Measurements from ENCODE around the gene GPRIN2.
A peak's percentile ranks its signal among the peaks of the same experiment; 100 is the strongest.

GPRIN2 gene

DNA sequence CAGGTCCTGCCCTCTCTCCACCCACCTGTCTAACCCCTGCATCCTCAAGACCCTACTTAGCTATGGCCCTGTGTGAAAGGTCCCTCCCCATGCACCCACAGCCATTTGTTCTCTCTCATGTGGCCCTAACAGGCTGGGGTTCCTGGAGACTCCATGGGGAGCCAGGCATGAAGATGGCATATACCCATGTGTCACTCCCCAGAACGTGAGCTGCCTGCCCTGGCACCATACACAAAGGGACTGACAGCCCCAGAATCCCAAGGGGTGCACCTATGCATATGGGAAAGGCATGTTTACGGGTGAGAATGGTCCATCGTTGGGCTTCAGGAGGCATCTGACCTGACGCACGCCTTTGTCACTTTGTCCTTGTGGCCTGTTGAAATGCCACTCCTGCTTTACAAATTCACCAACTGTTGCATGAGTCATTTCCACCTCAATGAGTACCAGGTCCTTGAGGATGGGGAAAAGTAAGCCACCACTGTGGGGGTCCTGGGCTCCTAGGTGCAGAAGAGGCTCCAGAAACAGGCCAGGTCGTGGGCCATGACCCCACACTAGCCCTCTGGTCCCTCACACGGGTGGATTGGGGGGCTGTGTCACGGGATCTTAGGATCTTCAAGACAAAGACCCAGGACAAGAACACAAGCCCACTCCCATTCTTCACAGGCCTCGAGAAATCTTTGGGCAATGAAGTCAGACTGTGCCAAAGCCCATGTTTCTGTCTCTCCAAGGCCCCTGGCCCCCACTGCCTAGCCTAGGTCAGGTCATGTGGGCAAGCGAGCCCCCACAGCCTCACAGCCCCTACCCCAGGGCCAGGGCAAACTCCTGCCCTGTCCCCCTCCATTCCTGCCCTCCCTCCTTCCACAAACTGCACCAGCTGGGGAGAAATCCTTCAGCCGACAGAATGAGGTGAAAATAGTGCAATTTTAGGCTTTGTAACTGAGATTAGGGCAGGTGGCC is 8.6 kb downstream of the GPRIN2 start:
- DNase-seq = peak; percentile 19

DNA sequence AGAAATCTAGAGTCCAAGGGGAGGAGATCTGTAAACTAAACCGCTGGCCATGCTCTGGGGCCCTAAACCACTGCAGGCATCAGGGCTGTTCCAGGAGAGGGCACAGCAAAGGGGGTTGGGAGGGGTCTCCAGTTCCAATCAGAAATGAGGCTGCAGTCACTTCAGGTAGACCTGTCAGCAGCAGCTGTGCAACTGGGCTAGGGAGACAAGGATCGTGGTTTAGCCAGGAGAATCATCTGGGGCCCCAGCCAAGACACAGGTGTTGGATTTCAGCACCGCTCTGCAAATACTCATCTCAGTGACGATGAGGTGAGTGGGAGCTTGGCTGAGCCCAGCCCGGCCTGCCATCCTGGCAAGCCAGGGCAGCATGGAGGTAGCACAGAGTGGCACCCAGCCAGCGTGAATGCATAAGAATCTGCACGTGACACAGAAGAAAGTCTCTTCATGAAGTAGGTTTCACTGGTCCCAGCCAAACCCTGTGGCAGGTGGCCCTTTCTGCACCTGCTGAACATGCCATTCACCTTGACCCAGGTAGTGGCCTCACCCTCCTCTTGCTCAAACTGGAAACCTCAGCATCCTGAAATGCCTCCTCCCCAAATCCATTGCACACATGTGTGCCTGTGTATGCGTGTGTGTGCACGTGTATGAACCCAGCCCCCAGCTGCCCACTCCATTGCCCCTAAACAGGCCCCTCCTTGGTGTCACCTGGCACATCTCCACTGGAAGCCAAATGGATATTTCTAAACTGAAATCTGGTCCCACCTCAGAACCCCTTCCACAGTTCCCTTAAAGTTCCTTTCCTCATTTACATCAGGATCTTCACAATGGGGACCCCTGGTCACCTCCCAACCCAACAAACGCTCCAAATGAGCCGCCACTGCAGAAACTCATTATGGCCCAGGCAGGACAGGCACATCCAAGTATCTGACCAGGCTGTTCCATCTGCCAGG is 9.6 kb downstream of the GPRIN2 start:
- peak; percentile 21 for DNase-seq

DNA sequence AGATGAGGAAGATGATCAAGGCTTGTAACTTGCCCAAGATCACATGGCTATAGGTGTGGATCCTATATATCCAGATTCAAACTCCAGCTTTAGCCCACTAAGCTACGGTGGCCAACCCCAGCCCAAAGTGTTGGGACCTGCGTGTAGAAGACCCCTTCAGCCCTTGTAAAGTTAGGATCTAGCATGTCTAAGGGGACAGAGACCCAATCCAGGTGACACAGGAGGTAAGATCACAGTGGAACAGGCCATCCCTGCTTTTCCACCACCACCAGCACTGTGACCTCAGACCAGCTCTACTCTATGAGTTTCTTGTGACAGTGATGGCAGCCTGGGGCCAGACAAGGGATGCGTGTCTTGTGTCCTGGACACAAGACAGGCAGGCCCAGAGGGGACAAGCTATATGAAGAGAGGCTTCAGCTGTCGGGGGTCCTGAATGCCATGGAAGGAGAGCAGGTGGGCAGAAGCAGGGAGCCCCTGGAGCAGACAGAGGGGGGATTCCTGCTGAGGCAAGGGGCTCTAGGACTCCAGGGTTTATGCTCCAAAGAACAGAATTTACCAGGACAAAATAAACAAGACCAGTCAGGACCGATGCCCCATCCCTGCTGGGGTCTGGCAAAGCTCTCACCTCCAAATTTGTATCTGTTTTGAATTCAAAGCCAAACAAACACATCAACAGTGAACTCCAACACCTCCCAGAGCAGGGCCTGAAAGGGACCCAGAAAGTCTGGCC is 10.4 kb downstream of the GPRIN2 start:
- peak; percentile 21 for DNase-seq

GRCh38 chr10:46544989-46545791 is 11.3 kb downstream of the GPRIN2 start:
- peak; percentile 26 for DNase-seq

DNA sequence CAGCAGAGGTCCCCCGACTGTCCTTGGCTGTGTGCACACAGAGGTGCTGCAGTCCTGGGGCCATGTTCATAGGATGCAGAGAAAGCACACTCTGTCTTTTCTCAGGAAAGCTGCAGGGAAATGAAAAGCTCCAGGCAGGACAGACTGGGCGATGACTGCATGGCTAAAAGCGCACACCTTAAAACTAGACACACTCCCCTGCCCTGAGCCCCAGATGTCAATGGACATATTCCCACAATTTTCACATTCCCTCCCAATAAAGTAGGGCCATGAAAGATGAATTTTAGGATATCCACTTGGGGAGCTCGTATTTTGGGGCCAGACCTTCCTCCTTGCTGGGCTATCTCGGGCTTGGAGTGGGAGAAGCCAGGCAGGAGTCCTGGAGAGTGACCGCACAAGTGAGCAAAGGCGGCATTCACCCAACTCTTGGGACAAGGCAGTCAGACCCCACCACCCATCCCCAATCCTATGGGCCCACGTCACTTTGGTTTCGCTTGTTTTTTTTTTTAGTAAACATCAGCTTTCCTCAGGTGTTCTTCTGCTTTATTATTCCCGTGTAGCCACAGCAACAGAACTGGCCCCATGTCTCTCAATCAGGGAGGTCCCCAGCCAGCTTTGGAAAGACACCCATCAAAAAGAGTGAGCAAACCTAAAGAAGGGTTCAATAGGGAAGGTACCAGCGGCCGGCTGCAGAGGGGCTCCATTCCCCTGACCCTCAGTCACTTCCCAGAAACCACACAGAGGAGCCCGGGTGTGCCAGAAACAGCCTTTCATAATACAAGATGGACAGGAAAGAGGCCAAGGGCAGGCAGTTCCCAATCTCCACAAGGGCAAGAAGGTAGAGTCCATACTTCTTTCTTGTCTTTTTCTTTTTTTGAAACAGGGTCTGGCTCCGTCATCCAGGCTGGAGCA is 12.7 kb downstream of the GPRIN2 start:
- no peak for DNase-seq

- DNase-seq = no peak
Observed at GRCh38 chr10:46542567-46543465, 13.6 kb downstream of the GPRIN2 start.

DNA sequence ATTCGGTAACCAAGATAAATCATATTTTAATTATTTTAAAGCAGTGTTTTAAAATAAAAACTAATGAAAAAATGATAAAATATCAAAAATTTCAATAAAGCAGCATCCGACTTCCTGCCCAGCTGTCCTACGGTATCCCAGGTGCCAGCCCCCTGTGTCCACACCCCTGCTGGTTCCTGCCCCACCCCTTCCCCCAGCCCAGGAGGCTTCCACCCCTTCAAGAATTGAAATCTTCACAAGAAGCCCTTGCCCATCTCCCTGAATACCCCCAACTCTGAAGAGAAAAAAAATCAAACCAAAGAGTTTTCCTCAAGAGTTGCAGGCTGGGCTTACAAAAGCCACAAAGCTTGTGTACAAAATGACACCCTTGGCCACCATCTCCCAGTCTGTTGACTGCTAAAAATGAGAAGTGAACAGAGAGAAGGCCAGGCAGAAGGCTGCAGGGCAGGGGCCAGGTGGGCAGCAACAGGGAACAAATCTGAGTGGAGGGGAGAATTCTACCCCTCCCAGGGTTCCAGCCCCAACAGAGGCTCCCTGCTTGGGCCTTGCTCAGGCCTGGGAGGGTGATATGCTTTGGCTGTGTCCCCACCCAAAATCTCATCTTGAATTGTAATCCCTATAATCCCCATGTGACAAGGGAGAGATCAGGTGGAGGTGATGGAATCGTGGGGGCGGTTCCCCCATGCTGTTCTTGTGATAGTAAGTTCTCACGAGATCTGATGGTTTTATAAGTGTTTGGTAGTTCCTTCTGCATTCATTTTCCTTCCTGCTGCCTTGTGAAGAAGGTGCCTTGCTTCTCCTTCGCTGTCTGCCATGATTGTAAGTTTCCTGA is 14.5 kb downstream of the GPRIN2 start:
- DNase-seq = no peak

DNA sequence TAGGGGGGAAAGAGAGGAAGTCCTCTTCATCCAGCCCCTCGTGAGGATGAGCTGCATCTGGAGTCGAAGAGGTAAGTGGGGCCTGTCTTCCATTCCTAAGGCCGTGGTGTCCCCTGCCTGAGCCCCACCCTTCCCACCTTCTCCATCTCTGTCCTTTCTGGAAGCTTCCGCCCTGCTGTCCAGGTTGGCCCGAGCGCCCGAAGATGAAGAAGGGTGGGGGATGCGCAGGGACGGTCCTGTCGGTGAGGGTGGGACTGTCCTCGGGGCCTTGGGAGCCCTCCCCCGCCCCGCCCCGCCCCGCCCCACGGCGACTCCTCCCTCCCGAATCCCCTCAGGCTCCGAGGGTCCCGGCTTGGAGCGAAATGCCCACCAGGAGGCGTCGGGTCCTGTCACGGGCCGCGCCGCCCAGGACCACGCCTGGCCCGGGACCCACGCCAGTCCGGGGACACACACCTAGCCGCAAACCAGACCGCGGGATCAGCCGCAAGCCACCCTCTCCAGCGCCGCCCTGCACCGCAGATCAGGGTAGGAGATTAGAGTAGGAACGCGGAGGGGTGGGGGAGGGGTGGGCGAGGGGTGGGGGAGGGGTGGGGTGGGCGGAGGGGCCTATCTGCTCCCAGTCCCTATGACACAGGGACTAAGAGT is 15.3 kb downstream of the GPRIN2 start:
- no peak for DNase-seq

- DNase-seq = no peak
Observed at GRCh38 chr10:46540412-46541016, 15.9 kb downstream of the GPRIN2 start.

- DNase-seq = no peak
Observed at GRCh38 chr10:46539596-46540411, 16.7 kb downstream of the GPRIN2 start.

DNA sequence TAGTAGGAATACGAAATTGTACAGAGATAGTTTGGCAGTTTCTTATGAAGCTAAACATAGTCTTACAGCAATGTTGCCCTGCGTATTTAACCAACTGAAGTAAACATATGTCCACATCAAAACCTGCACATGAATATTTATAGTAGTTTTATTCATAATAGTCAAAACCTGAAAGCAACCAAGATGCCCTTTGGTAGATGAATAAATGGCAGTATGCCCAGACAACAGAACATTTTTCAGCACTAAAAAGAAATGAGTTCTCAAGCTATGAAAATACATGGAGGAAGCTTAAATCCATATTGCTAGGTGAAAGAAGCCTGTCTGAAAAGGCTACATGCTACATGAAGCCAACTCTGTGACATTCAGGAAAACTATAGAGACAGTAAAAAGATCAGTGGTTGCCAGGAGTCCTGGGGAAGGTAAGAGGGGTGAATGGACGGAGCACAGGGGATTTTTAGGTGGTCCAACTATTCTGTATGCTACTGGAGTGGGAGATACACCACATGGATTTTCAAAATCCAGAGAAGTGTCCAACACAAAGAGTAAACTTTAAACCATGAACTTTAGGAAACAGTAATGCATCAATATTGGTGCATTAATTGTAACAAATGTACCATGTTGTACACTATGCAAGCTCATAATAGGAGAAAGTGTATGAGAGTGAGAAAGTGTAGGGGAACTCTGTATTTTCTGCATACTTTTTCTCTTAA is 17.6 kb downstream of the GPRIN2 start:
- DNase-seq = no peak

DNA sequence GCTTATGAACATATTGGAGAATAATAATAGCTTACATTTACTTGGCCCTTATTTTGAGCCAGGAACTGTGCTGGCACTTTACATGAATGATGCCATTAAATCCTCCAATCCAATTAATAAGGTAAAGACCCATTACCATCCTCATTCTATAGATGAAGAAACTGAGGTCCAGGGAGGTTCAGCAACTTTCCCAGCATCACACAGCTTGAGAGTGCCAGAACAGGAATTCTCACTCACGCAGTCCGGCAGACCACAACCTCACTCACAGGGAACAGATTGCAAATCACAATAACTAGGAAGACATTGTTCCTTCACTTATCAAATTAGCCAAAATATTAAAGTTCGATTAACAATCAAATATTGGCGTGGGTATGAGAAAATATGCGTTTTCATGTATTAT is 18.3 kb downstream of the GPRIN2 start:
- DNase-seq = no peak

DNA sequence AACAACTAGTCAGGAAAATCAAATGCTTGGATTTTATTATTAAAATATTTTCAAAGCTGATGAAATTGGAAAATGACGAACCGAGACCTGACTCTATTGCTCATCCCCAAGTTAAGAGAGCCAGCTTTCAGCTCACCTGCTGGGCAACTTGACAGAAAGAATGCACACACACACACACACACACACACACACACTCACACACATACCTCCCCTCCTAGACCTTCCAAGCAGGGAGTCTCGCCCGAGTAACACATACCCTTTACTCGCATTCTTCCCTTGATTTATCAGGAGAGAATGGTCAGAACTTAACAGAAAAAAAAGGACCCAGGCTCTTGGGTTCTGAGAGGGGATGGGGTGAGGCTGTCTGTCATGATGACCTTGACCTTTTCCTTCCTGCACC is 19.1 kb downstream of the GPRIN2 start:
- DNase-seq = no peak

DNA sequence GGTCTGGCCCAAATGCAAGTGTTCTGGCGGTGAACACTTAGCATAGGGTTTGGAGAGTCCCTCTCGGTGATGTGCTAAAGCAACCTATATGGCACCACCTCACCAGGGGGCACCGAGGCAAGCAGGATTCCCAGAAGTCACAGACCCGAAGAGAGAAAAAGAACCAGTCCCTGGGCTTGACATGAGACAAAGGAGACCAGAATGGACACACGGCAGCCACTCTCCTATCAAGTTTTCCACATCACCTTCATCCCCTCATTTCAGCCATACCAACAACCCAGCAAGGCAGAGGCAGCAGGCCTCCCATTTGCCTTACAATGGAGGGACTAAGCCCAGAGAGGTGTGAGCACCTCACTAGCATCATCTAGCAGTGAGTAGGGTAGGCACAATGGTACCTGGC is 19.7 kb downstream of the GPRIN2 start:
- no peak for DNase-seq

GRCh38 chr10:46536171-46536570 is 20.3 kb downstream of the GPRIN2 start:
- no peak for DNase-seq

DNA sequence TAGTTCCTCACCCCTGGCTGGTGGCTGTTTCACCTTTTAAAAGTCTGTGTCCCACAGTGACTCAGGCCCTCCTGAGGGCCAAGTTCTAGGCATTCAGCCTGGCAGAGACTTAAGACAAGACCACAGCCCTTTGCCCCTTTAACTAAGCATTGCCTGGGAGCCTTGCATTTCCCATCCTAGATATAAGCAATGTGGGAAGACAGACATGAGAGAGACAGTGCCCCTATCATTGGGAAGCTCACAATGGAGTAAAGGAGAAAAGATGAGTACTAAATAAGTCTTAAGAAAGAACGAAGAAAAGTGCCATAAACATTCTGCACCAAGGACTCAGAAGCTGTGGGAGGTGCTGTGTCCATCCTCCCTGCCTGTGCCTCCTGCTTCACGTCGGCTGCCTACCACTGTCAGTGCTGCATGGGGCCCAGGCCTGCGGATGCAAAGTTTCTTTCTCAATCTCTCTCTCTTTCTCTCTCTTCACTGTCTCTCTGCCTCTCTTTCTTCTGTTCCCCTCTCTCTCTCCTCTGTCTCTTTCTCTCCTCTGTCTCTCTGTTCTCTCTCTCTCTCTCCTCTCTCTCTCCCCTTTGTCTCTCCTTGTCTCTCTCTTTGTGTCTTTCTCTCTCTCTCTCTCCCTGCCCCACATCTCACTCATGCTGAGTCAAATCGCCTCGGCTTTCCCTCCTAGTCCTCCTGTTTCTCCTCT is 21.5 kb downstream of the GPRIN2 start:
- DNase-seq = no peak
